HG03558 (cell line): ENCODE data around the gene ZBTB20.

Experiments
- ATAC-seq: cut with Tn5 transposase; IDR thresholded peaks from one replicate; pipeline ENCODE4 v1.9.1; 2021; ENCODE audit warnings: moderate number of reproducible peaks; ENCODE audit not compliant: unreplicated experiment; ENCODE audit errors: extremely low read depth

Gene ZBTB20

DNA sequence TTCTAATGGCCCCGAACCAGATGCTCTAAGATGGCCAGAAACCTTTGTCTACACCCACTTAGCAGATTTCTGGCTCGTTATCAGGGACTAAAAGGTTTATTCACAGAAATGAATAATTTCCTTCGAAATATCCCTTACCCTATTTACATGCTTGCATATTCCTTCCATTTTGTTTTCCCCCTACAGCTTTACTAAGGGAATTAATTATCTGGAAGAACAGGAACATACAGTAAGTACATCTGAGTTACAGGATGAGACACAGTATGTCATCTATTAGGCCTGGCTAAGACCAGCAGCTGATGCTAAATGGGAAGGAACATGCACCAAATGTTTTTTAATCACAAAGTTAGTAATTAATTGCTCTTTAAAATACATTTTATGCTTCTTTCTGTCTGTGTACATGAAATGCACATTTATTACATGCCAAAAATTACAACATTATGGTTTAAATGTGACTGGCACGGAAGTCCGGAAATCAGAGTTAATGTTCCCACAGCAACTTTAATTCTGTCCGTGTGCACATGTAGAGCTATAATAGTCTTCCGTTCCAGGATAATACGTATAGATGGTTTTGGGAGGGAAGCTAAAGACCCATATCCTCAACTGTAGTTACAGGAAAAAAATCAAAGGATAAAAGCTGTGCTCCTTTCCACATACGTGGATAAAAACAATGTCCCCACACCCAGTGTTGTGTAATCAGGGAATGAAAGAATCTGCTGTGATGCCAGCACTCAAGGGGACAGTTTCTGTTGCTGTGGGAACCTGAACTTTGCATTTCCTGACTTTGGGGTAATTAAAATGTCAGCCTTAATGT is 771.3 kb downstream of the ZBTB20 start:
- no peak for ATAC-seq

DNA sequence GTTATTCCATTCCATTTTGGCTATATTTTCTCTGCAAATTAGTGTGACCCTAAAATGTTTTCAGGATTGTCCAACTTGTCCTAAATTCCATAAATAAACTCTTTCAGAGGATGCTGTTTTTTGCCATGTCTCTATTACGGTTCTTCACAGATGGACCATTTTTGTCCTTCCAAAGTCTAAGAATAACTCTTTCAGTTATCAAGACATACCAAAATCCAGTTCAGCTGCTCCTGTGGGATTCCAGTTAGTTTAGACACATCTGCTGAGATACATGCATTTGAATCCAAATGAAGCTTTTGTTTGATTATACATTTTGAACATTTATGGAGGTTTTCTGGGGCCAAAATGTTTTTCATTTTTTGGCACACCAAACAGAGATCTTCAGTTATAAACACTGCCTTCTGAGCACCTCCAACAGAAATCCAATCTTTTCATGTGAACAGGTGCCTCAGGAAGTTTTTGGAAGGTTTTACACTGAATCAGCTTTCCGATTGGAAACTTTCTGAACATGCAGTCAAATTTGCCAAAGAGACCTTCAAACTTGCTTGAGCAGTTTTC is 772.6 kb downstream of the ZBTB20 start:
- no peak for ATAC-seq

DNA sequence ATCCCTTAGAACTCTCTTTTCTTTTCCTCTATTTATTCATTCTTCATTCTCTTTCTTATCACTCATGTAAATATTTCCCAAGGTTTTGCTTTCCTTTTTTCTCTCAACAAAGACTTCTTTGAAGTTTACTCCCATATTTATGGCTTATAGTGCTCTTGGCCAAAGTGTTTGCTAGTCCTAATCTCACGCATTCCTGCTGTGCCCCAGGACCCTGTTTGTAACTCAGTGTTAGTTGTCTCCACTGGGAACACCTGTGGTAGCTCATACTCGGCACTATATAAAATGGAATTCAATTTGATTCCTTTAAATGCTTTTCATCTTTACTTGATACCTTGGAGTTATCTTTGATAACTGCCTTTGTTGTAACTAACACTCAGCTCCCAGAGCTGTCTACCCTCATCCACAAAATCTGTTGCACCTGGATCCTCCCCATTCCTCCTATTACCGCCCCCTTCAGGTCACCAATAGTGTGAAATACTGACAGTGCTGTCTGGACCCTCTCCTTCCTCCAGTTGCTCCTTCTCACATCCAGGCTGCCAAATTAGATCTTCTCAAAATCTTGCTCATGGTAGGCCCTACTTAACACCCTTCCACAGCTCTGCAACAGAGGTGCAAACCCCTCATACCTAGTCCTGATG is 776.4 kb downstream of the ZBTB20 start:
- no peak for ATAC-seq

DNA sequence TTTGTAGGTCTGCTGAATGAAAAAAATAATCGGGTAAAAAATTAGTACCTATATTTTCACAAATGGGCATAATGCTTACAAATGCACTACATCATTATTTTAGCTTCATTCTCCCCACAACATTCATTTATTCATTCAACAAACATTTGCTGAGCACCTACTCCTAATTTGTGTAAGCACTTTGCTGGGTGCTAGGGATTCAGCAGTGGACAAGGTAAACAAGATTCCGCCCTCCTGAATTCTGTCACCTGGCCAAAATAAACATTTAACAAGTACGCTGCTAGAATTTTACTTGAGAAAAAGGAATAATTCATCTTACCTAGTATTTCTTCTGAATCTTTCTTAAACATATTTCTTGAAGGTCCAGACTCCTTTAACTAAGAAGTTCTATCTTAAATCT is 781.2 kb downstream of the ZBTB20 start:
- no peak for ATAC-seq

DNA sequence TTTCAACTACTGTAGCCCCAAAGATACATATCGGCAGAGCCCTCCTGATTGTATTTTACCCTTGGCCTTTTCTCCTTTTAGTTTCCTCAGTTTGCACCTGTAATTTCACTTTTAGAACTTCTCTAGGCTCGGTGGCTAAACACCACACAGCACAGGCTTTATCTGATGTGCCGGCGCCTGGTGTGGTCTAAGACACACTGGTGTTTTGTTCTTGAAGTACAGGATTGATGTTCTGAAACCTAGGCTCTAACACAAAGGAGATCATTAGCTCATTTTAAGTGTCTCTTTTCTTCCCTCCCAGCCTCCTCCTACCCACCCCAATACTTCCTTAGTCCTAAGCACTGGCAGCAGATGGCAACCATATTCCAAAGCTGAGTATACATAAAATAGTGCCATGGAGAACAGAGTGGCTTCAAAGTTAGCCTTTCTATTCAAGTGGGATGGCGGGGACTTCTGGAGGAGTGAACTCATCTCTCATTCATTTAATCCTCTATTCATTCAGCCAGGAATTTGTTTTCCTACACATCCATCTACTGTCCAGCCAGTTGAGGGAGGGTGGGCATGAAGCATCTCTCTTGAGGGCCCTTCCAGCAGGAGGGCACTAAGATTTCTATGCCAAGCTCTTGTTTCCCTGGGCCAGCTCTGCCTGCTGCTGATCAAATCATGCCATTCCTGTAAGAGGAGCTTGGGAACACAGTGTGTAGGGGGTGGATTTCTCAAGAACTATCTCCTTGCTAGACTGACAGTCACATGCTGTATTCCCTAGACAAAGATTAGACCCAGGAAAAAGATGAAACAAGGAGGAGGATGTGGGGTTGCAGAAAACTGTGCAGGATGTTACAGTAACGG is 782.1 kb downstream of the ZBTB20 start:
- no peak for ATAC-seq

DNA sequence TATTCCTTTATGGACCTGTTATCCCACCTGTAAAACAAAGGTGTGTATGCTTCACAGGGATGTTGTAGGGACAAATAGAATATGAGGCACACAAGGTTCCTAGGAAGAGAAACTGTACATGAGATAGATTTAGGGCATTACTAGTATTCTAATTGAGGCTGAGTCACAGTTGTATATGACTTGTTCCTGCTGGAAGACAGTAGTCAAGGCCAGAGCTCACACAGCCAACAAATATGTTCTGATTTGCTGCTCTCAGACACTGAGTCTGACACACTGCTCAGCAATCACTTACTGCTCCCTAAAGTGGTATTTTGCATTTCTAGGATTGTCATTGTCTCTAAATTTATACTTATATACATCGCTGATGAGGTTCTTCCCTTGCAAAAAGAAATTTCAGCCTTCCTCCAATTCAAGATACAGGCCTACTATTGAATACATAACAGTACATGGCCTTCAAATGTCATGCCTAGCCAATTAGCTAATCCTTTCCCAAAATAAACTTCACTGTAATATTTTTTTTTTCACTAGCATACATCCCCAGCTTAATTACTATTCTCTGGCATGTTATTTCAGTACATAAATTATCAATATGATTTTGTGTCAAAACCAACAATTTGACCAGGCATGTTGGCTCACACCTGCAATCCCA is 783.4 kb downstream of the ZBTB20 start:
- no peak for ATAC-seq

DNA sequence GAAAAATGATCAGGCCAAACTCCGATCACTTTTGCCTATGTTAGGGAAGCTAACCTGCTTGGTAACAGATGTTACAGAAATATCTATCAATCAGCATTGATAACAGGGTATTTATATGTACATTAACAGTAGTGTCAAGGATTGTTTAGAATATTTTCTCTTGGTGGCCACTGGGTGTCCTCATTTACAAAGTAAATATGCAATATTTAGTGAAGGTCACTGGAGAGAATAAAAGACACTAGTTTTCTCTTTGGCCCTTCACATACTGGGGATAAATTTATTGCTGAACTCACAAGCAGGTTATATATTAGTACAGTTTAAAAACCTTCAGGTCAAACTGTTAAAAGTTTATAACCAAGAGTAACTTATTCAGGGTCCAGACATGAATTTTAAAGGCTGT is 784.3 kb downstream of the ZBTB20 start:
- ATAC-seq: no peak

DNA sequence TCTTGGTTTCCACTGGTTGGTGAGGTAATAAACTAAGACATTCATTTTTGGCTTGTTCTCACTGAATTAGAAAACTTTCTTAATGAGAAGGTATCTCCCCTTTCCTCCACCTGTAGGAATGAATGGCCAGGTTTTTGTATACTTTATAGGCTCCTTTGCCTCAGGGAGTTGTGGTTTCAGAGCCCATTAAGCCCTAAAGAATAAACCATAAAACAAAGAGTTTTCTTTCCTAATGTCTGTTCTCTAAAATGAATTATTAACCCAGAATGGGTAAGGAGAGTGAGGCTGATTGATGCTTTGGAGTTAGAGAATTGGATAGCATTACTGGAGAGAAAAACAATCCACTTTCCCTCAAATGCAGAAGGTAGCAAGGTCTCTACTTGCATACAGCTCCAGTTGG is 785.7 kb downstream of the ZBTB20 start:
- ATAC-seq: no peak

DNA sequence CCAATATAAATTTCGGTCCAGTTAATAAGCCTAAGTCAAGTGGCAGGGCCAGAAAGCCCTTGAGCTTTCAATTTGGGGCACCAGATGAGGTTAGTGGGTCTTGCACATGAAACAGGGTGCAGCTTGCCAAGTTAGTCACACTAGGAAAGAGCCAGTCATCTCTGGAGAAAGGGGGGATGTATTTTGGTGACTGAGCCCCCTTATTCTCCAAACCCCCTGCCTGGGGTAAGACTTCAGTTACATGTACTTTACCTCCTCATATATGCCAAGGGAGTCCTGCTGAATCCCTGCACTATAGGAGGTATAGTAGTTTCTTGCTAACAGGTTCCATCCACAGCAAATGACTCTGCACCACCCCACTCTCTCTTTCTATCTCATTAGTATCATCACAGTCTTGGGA is 790.6 kb downstream of the ZBTB20 start:
- no peak for ATAC-seq

DNA sequence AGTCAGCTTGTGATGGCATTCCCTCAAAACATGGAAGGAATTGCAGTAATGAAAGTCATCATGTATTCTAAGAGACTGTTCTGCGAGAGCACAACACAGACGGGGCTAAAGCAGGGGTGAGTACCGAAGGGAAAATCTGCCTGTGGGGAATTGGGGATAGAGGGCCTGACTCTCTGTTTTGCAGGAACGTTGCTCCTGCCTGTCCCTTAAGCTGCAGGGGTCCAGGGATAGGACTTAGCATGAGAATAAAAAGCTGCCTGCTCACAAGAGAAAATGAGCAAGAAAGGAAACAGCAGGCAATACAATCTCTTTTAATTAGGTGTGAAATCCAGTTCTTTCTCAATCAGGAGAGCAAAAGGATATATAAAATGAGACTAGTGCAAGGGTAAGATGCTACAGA is 791.0 kb downstream of the ZBTB20 start:
- ATAC-seq: no peak

DNA sequence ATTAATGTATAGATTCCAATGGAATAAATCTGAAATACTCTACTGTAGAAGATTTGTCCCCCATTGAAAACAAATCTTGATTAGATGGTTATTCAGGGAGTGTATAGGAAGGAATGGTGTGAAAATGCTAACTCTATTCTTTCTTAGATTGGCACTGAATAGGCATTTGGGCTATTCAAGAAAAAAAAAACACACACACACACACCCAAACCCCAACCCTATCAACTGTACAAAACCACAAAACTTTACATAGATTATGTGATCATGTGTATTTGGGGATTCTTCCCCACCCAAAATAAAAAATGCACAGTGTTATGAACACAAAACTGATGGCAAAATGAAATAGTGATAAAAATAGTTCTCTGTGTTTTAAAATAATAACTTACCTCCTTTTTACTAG is 791.4 kb downstream of the ZBTB20 start:
- ATAC-seq: no peak

DNA sequence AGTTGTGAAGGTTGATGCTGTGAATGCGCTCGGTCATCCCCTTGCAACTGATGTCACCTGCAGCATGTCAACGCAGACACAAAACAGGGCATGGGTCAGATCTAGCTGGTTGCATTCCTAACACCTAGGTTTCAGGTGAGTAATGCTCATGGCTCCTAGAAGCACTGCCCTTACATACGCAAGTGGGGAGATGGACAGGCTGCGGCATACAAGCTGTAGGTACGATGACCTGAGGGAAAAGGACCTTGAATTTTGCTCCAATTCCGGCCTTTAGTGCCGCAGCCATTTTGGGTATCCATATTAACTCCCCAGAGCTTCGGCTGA is 795.3 kb downstream of the ZBTB20 start:
- ATAC-seq: no peak

DNA sequence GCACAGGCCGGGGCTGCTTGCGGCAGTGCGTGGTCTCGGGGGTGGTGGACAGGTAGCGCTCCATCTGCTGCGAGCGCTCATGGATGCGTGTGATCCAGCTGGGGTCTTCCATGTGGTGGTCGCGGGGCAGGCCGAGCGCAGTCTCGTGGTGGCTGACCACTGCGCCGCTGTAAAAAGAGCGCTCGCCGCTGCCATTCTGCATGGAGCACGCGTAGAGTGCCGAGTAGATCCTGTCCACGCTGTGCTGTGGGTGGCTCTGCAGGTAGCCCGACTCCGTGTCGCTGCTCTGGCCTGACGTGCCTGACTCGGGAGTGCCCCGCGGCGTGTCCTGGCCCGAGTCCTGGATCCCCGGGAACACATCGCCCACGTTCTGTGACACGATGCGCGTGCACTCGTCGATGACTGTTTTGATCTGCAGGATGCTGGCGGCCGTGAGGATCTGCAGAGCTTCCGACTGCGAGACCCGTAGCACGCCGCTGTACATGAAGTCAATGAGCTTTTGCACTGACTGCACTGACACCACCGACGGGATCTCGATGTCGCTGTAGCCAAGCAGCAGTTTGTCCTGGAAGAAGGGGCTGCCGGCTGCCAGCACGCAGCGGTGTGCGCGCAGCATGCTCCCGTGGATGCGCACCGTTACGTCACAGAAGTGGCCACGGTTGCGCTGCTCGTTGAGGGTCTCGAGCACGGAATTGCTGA is 795.8 kb downstream of the ZBTB20 start:
- ATAC-seq: no peak

DNA sequence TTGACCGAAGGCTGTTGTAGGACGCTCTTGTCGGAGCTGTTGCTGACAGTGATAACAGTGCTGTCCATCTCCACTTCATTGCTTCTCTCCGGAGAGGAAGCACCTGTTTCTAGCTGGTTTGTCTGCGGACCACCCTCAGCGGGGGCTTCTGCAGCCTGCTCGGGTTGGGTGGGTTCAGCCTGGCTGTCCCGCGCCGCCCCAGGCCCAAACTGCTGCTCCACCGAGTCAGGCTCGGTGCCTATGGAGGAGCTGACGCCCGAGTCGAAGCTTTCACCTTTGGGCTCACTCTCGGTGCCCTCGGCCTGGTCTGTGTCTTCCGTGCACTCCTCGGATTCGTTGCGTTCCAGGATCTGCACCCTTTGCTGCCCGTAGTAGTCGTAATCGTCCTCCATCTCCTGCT is 796.4 kb downstream of the ZBTB20 start:
- no peak for ATAC-seq

DNA sequence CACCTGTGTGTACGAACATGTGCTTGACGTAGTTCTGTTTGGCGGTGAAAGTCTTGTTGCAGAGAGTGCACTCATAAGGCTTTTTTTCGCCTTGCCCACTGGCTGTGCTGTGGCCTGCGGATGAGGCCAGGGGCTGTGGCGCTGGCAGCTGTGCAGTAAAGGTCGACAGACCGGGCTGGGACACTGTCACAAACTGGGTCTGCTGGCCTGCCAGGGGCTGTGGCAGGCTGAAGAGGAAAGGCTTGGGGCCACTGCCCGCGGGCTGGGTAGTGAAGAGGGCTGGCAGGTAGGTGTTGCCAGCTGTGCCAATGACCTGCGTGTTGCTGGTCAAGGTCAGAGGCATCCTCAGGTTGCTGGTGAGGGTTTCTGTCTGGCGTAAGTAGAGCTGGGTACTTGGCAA is 796.8 kb downstream of the ZBTB20 start:
- no peak for ATAC-seq

DNA sequence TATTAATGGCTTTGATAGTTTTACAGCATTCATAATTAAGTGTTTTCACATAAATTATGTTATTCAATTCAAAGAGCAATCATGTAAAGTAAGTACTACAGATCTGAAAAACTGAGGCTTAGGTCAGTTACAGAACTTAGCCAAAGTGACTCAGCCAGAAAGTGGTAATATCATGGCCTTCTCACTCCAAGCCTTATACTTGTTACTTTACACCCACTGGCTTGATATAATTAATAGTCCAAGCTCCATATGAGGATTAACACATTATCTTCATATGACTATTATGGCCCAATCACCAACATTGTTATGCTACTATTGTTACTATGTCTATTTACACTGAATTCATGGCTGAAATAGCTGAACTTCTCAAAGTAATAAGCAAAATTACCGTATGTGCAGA is 802.6 kb downstream of the ZBTB20 start:
- ATAC-seq: no peak

DNA sequence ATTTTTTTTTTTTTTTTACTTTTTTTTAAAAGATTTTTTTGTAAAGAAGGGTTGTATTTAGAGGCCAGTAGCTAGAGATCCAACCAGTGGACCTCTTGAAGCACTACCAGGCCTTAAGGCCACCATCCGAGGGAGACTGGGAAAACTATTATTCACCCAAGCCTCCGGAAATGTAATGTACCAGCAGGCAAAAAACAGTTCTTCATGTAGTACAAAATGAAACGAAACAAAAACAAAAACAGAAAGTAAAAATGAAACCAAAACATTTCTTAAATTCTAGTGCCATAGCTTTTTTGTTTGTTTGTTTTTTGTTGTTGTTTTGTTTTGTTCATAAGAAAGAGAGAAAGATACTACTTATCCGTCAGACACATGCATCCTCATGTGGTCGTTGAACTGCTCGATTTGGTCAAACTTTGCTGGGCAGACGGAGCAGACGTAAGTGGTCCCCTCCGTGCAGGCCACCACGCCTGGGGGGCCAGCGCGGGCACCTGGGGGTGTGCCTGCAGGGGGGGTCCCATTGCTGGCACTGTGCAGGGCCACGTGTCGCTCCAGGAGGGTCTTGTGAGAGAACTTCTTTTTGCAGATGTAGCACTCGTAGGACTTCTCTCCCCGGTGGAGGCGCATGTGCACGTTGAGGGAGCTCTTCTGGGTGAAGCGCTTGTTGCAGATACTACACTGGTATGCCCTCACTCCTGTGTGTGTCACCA is 808.3 kb downstream of the ZBTB20 start:
- ATAC-seq: no peak

DNA sequence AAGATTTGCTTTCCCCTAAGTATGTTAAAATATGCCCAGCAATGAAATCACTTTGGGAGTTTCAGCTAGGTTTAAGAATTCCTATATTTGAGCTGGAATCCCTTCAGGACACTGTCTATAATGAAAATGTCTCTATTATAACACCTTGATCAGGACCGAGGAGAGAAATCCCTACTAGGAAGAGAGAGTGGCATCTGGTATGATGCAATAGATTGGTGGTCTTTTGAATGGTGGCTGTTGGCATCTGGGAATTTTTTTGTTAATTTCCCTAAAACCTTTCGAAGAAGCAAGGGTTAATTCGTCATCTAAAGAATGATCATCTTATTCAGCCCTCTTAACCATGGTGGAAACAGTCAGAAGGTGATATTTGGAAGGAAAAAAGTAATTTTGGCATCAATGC is 810.2 kb downstream of the ZBTB20 start:
- no peak for ATAC-seq

DNA sequence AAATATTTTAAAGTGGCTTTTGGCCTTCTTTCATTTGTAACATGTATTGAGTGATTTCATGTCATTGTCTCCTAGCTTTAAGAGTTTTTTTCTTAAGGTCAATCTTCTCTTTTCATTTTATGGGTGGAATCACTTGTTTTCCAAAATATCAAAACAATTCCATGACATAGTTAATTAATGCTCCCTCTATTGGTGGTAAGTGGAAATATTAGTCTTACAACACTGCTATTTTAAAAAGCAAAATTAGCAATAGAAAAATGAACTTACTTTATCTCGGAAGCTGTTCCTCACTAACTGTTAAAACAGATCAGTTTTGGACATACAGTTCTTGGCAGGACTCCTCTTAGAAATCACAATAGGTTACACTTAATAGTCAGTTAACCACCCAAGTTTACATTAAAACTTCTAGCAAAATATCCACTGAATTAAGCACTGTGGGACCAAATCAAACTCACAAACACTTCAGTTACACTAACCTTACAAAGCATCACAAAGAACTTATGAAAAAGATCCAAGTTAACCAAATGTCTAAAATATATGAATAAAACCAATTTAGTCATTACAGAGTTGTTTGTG is 810.9 kb downstream of the ZBTB20 start:
- ATAC-seq: no peak
